ENCODE data around the gene UBA7. TPM values are rescaled to one million over a fixed set of nuclear protein-coding genes. Genes with fewer than 3 reads are reported as not detected.
A peak's percentile ranks its signal among the peaks of the same experiment; 100 is the strongest.

UBA7 gene
- total RNA-seq, 6 experiments from 2014 or later, result 11.9 to 32.6 (median 28.3) TPM

- DNase-seq, result no peak
- Mint-ChIP-seq H3K27ac (peak overlapping the region; percentile 42; the same call in 1 of the 2 replicates), H3K4me1 (ENCODE audit: low read depth) (peaks cover 17% of the 10 kb centered on the region), H3K27me3 (ENCODE audit: insufficient read depth) (no peaks in the 10 kb centered on the region; the same call in 1 of the 2 replicates), H3K36me3 (ENCODE audit: low read depth) (no peaks in the 10 kb centered on the region), H3K4me3 (no peak overlapping the region), H3K9me3 (no peaks in the 10 kb centered on the region)
- no peak for TF ChIP-seq CTCF (IDR thresholded peaks at IDR 0.05)
Observed at GRCh38 chr3:49844464-49845183, 30.9 kb upstream of the UBA7 start.

DNA sequence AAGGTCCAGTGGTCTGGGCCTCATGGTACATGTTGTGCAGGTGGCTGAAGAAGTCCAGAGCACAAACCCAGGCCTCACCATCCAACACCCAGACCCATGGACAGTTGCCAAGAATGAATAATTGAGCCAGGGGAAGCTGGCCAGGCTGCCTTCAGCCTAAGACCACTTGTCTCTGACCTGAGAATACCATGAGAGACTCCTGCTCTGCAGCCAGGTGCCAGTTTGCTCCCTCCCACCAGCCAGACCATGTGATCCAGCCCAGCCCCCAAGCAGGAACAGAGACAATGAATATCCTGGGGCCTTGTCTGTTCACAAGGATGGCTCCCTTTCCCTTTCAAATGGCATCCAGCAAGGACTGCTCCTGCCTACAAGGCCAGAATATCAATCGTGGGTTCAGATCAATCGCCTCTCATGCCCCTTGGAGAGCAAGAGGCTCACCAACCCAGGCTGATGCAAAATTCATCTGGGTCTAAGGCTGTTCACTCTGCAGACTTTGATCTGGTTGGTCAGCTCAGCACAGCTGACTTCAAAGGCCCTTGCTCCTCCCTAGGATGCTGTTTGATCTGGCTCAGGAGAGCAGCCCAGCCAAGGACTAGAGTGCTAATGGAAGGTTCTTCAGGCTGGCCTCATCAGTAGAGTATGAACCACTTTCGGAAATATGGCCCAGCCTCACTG, 29.2 kb upstream of the UBA7 start:
- Mint-ChIP-seq H3K27ac (no peak overlapping the region), H3K4me1 (ENCODE audit: low read depth) (peaks cover 25% of the 10 kb centered on the region), H3K36me3 (ENCODE audit: low read depth) (no peaks in the 10 kb centered on the region), H3K9me3 (no peaks in the 10 kb centered on the region), H3K4me3 (no peak overlapping the region), H3K27me3 (ENCODE audit: insufficient read depth) (no peaks in the 10 kb centered on the region; the same call in 1 of the 2 replicates)
- no peak for DNase-seq
- TF ChIP-seq CTCF (IDR thresholded peaks at IDR 0.05), result no peak

DNA sequence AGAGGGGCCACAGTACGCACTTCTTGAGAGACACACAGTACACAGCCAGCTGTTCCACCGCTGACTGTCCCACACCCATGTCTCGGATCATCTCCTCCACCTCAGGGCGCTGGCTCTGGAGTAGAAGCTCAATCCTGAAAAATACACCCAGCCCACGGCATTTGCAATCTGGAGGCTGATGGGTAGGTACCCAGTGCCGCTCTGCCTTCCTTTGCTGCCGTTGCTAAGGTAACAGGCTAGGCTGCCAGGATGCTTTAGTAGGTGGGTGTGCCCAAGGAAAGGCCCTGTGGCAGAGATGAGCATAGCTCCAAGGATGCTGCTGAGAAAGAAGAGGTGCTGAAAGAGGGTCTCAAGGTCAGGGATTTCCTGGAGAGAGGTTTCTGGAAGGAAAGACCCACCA, 28.1 kb upstream of the UBA7 start:
- no peak overlapping the region for H3K27ac Mint-ChIP-seq
- TF ChIP-seq CTCF (IDR thresholded peaks at IDR 0.05), result no peak
- peaks cover 25% of the 10 kb centered on the region for H3K4me1 Mint-ChIP-seq (ENCODE audit: low read depth)
- H3K27me3 Mint-ChIP-seq (ENCODE audit: insufficient read depth), result no peaks in the 10 kb centered on the region; the same call in 1 of the 2 replicates
- DNase-seq, result no peak
- no peaks in the 10 kb centered on the region for H3K36me3 Mint-ChIP-seq (ENCODE audit: low read depth)
- no peaks in the 10 kb centered on the region for H3K9me3 Mint-ChIP-seq
- H3K4me3 Mint-ChIP-seq, result no peak overlapping the region

DNA sequence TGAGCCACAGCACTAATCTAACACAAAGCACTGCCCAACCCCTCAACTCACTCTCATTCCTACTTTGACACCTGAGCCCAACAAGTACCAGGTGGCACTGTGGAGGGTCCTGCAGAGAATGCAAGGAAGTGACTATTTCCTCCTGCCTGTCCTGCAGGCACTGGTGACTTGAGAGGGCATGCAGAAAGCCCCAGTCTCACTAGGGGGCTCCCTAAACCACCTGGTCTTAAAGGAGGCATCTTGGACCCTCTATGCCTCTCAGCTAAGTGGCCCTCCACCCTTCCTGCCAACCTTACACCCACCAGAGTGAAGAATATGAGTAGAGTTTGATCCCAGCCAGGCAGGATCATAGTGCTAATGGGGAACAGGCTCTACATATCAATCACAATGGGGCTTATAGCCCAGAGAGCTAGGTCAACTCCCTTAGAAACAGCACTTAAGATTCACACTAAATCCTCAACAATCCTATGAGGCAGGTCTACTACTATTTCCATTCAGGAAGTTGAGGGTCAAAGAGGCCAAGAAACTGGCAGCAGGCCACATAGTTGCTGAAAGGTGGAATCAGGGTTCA, 27.5 kb upstream of the UBA7 start:
- peak; percentile 58 for TF ChIP-seq CTCF (IDR thresholded peaks at IDR 0.05)
- no peak overlapping the region for H3K4me3 Mint-ChIP-seq
- H3K27me3 Mint-ChIP-seq (ENCODE audit: insufficient read depth), result no peaks in the 10 kb centered on the region; the same call in 1 of the 2 replicates
- H3K36me3 Mint-ChIP-seq (ENCODE audit: low read depth), result no peaks in the 10 kb centered on the region
- peaks cover 25% of the 10 kb centered on the region for H3K4me1 Mint-ChIP-seq (ENCODE audit: low read depth)
- DNase-seq, result peak; percentile 8
- H3K9me3 Mint-ChIP-seq, result no peaks in the 10 kb centered on the region
- H3K27ac Mint-ChIP-seq, result no peak overlapping the region

DNA sequence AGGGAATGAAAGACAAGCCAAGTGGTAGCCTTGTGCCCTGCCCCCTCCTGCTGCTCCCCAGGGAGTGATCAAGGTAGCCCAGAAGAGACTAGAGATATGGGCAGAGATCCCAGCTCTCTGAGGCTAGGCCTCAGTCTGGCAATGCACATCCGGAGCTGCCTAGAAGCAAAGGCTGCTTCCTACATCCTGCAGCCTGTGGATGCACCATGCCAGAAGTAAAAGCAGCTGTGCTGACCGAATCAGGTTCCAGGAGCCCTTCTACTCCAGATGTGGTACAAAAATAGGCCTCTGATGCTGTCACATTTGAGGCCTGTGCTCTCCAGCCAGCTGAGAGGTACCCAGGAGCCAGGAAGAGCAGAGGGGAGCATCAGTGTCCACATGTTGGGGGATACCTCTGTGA, 26.6 kb upstream of the UBA7 start:
- no peak for TF ChIP-seq CTCF (IDR thresholded peaks at IDR 0.05)
- Mint-ChIP-seq H3K27ac (no peak overlapping the region), H3K36me3 (ENCODE audit: low read depth) (no peaks in the 10 kb centered on the region), H3K4me3 (no peak overlapping the region), H3K4me1 (ENCODE audit: low read depth) (peaks cover 25% of the 10 kb centered on the region), H3K27me3 (ENCODE audit: insufficient read depth) (no peaks in the 10 kb centered on the region; the same call in 1 of the 2 replicates), H3K9me3 (no peaks in the 10 kb centered on the region)
- DNase-seq, result no peak
